SH-SY5Y (cell line): ENCODE results near the gene KLF11.

Experiments used
- GATA2 ChIP-seq: IDR thresholded peaks from 2 replicates; pipeline ENCODE4 v1.6.1; 2011; ENCODE audit warnings: mild to moderate bottlenecking, low read depth, low read length
- GATA3 ChIP-seq: IDR thresholded peaks from 2 replicates; pipeline ENCODE4 v1.6.1; 2011; ENCODE audit warnings: low read depth, mild to moderate bottlenecking, low read length, moderate library complexity

DNA sequence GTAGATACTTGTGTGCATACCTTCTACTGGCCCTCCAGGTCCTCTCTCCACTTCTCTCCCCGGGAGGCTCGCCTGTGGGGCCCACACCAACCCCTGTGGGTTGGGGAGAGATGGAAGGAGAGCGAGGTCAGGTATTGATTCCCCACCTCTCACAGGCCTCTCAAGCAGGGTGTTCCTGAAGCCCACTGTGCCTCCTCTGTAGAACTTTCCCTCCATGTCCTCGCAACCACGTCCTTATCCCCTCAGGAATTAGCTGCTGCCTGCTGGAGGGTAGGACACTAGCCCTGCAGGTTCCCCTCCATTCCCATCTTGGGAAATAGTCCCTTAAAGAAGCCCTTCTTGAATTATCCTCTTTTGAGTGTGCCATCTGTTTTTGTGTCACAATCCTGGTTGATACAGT, 38.9 kb upstream of the KLF11 start:
- no peak for TF ChIP-seq GATA2
- no peak for TF ChIP-seq GATA3
